Mucosa of descending colon (tissue), 3 donors: Measurements from ENCODE around the gene DAZL. TPM values are rescaled to one million over a fixed set of nuclear protein-coding genes. Genes with fewer than 3 reads are reported as not detected.

Experiments
- ATAC-seq: fragments of 200-7000 bp; cut with Tn5 transposase; one replicate; pipeline ENCODE4 v1.9.1; 2020; ENCODE audit warnings: mild to moderate bottlenecking, moderate library complexity
- DNase-seq, 3 donors: peaks; one replicate each; pipeline ENCODE4 v3.0.0-alpha.2; 2020
- H3K36me3 ChIP-seq: fragments of 200-600 bp; one replicate; pipeline ENCODE4 v1.8.0; 2021; ENCODE audit warnings: low read depth, mild to moderate bottlenecking
- H3K4me1 ChIP-seq: fragments of 200-600 bp; one replicate; pipeline ENCODE4 v1.8.0; 2021; ENCODE audit warnings: low read depth, mild to moderate bottlenecking
- H3K4me3 ChIP-seq: fragments of 200-600 bp; one replicate; pipeline ENCODE4 v1.8.0; 2021; ENCODE audit warnings: mild to moderate bottlenecking
- H3K9me3 ChIP-seq: fragments of 200-600 bp; one replicate; pipeline ENCODE4 v1.8.0; 2021; ENCODE audit warnings: mild to moderate bottlenecking
- CTCF ChIP-seq: fragments of 200-600 bp; IDR thresholded peaks from one replicate; pipeline ENCODE4 v1.8.0; 2022; ENCODE audit warnings: antibody characterized with exemption, mild to moderate bottlenecking
- intact Hi-C, 2 donors: fragments of 100-400 bp; cut with DNase I in 1 of 2; cut with micrococcal nuclease in 1 of 2; formaldehyde crosslinking; loops; one replicate each; pipeline versions ENCODE4 v1.11.0 to v1.11.1; 2022; cut with DNase I, micrococcal nuclease
- total RNA-seq, 3 donors: library from RNA; stranded (reverse); fragmentation: NEBNext Ultra II Directional in 2 of 3; extraction: Animal tissue kit (Norgen Biotek cat#: 25700) in 2 of 3; gene quantifications; one replicate each; pipeline versions ENCODE4 v1.2.1 to v1.2.4, GENCODE V29; 2021 to 2023
- donor health status: DM: no; HTN: no; CAD: no; lungs with moderate emphysema.
- donor health status: DM: no; HTN: no; CAD: no.
- donor health status: DM: no; HTN: yes; CAD: no.

DAZL gene
- total RNA-seq, 3 donors from 2014 or later: 0.22 TPM; not detected in 2

GRCh38 chr3:16589867-16590624, 15.2 kb downstream of the DAZL start:
- H3K9me3 ChIP-seq: no peaks in the 10 kb centered on the region
- H3K4me1 ChIP-seq: no peaks in the 10 kb centered on the region
- DNase-seq (no peak), ATAC-seq (no peak)
- intact Hi-C loops: no loop called here
- TF ChIP-seq CTCF: no peak
- no peaks in the 10 kb centered on the region for H3K36me3 ChIP-seq
- H3K4me3 ChIP-seq: no peak overlapping the region

GRCh38 chr3:16589120-16589519, 16.1 kb downstream of the DAZL start:
- intact Hi-C loops: no loop called here
- Histone ChIP-seq H3K36me3 (no peaks in the 10 kb centered on the region), H3K4me3 (no peak overlapping the region), H3K4me1 (no peaks in the 10 kb centered on the region), H3K9me3 (no peaks in the 10 kb centered on the region)
- TF ChIP-seq CTCF: no peak
- ATAC-seq (no peak), DNase-seq (no peak)

- H3K4me1 ChIP-seq: no peaks in the 10 kb centered on the region
- TF ChIP-seq CTCF: no peak
Measured at GRCh38 chr3:16587681-16588060, 17.6 kb downstream of the DAZL start.

GRCh38 chr3:16587047-16587680, 18.1 kb downstream of the DAZL start:
- Histone ChIP-seq H3K4me1 (no peaks in the 10 kb centered on the region), H3K36me3 (no peaks in the 10 kb centered on the region), H3K9me3 (no peaks in the 10 kb centered on the region), H3K4me3 (no peak overlapping the region)
- no peak for DNase-seq
- intact Hi-C loops: no loop called here
- no peak for TF ChIP-seq CTCF
- no peak for ATAC-seq

More at GRCh38 chr3:16587681-16588060, 17.6 kb downstream of the DAZL start:
- no peaks in the 10 kb centered on the region for H3K9me3 ChIP-seq
- ATAC-seq (no peak), DNase-seq (no peak)
- no peaks in the 10 kb centered on the region for H3K36me3 ChIP-seq
- intact Hi-C loops: no loop called here
- H3K4me3 ChIP-seq: no peak overlapping the region

GRCh38 chr3:16584880-16585279, 20.3 kb downstream of the DAZL start:
- Histone ChIP-seq H3K36me3 (no peaks in the 10 kb centered on the region), H3K4me1 (no peaks in the 10 kb centered on the region), H3K4me3 (no peak overlapping the region), H3K9me3 (no peaks in the 10 kb centered on the region)
- intact Hi-C loops: no loop called here
- no peak for ATAC-seq
- no peak for DNase-seq
- no peak for TF ChIP-seq CTCF
